Measurements from ENCODE around the gene ZNF638.
A peak's percentile ranks its signal among the peaks of the same experiment; 100 is the strongest.

ZNF638 gene

DNA sequence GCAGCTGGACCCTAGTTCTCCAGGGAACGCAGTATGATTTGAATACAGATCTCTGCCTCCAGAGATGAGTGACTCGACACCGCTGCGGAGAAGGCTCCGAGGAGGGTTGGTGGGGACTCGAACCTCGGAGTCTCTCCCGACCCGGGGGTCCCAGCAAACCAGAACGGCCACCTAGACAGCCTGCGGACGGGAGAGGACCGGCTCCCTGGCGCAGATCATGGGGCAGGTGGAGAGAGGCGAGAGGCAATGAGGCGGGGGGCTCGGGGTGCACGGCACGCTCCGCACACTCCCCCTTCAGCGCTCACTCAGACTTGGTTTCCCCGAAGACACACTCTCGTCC, 134.3 kb downstream of the ZNF638 start:
- DNase-seq (no peak), ATAC-seq (replicated peaks) (no peak)
- no peaks in the 10 kb centered on the region for H3K9me3 Mint-ChIP-seq
- H3K27me3 Mint-ChIP-seq = peaks cover 23 to 40% of the 10 kb centered on the region in 2 donors
- no peak overlapping the region for H3K27ac Mint-ChIP-seq
- H3K36me3 Mint-ChIP-seq (ENCODE audit: insufficient read depth) = no peaks in the 10 kb centered on the region
- H3K4me1 Mint-ChIP-seq (ENCODE audit: low read depth in 2 of 2) = peaks cover 9 to 10% of the 10 kb centered on the region in 2 donors
- H3K4me3 Mint-ChIP-seq = no peak overlapping the region

GRCh38 chr2:71466301-71467179, 135.0 kb downstream of the ZNF638 start:
- no peak for DNase-seq
- H3K27ac Mint-ChIP-seq = no peak overlapping the region
- H3K4me1 Mint-ChIP-seq (ENCODE audit: low read depth in 2 of 2) = peaks cover 8 to 9% of the 10 kb centered on the region in 2 donors
- H3K36me3 Mint-ChIP-seq (ENCODE audit: insufficient read depth) = no peaks in the 10 kb centered on the region
- H3K4me3 Mint-ChIP-seq = peak overlapping the region; percentile 67 to 81
- peaks cover 23 to 34% of the 10 kb centered on the region in 2 donors for H3K27me3 Mint-ChIP-seq
- peak; percentile 43 for ATAC-seq (replicated peaks)
- no peaks in the 10 kb centered on the region for H3K9me3 Mint-ChIP-seq

- H3K4me1 Mint-ChIP-seq (ENCODE audit: low read depth in 2 of 2) = peaks cover 8 to 9% of the 10 kb centered on the region in 2 donors
Observed at GRCh38 chr2:71467180-71467815, 135.7 kb downstream of the ZNF638 start.

GRCh38 chr2:71468279-71469015, 136.9 kb downstream of the ZNF638 start:
- no peak overlapping the region for H3K4me3 Mint-ChIP-seq
- H3K27me3 Mint-ChIP-seq = peaks cover 23 to 45% of the 10 kb centered on the region in 2 donors
- H3K4me1 Mint-ChIP-seq (ENCODE audit: low read depth in 2 of 2) = peaks cover 8 to 9% of the 10 kb centered on the region in 2 donors
- no peak overlapping the region for H3K27ac Mint-ChIP-seq
- no peak for ATAC-seq (replicated peaks)
- no peak for DNase-seq
- no peaks in the 10 kb centered on the region for H3K36me3 Mint-ChIP-seq (ENCODE audit: insufficient read depth)
- no peaks in the 10 kb centered on the region for H3K9me3 Mint-ChIP-seq

More at GRCh38 chr2:71467180-71467815, 135.7 kb downstream of the ZNF638 start:
- DNase-seq (no peak), ATAC-seq (replicated peaks) (peak; percentile 35)
- Mint-ChIP-seq H3K27me3 (peaks cover 23 to 34% of the 10 kb centered on the region in 2 donors), H3K4me3 (peak overlapping the region; percentile 67 to 81), H3K27ac (no peak overlapping the region), H3K9me3 (no peaks in the 10 kb centered on the region), H3K36me3 (ENCODE audit: insufficient read depth) (no peaks in the 10 kb centered on the region)

DNA sequence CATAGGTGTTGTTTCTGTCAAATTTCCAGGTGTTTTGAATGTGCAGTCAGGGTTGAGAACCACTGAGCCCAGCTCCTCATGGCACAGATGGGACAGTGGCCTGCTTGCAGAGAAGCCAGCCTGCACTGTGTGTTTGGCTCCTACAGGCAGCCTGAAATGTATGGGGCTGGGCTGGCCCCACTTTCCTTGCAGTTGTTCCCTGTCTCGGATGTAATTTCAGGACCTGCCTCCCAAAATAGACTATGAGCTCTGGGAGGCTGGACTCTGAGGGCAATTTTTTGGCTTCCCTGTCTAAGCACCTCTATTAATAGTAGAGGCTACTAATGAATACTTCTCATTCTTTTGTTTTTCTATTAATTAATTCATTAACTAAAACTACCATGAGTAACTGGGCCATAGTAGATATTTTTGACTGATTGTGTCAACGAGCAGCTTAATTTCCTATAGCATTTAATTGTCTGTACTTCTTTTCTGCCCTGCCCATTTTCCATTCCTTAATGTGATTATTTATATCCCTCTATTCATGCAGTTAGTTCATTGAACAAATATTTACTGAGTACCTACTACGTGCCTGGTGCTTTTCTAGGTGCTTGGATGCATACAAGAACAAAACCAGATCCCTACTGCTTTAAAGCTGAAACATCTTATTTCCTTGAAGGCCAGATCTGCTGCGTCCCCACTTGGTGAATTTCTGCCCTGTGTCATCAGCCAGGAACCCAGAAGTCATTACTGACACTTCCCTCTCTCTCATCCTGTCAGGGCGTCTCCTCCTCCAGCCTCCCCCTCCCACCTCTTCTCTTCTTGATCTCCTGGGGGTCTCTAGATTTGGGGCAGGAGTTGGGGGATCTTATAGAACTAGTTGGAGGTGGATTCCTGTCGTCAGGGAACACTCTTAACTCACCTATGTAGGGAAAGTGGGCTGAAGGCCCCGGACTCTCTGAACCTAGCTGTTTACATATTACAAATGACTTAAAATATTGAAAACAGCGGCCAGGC, 138.1 kb downstream of the ZNF638 start:
- no peak overlapping the region for H3K4me3 Mint-ChIP-seq
- H3K36me3 Mint-ChIP-seq (ENCODE audit: insufficient read depth) = no peaks in the 10 kb centered on the region
- DNase-seq (no peak), ATAC-seq (replicated peaks) (no peak)
- peaks cover 8 to 9% of the 10 kb centered on the region in 2 donors for H3K4me1 Mint-ChIP-seq (ENCODE audit: low read depth in 2 of 2)
- H3K27ac Mint-ChIP-seq = no peak overlapping the region
- no peaks in the 10 kb centered on the region for H3K9me3 Mint-ChIP-seq
- H3K27me3 Mint-ChIP-seq = peaks cover 23 to 58% of the 10 kb centered on the region in 2 donors

DNA sequence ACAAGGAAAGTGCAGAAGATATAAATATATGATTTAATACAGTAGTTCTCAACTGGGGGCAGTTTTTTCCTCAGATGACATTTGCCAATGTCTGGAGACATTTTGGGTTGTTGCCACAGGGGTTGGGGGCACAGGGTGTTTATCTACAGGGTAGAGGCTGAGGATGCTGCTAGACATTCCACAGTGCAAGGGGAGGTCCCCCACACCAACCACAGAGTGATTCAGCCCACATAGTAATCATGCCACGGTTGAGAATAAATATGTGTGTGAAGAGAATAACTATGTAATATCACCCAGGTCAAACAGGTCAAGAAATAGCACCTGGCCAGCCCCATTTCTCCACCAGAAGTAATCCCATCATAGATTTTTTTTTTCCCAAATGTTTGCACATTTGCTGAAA, 139.7 kb downstream of the ZNF638 start:
- peaks cover 23 to 68% of the 10 kb centered on the region in 2 donors for H3K27me3 Mint-ChIP-seq
- H3K4me1 Mint-ChIP-seq (ENCODE audit: low read depth in 2 of 2) = peaks cover 8 to 9% of the 10 kb centered on the region in 2 donors
- DNase-seq = no peak
- H3K4me3 Mint-ChIP-seq = no peak overlapping the region
- ATAC-seq (replicated peaks) = no peak
- H3K36me3 Mint-ChIP-seq (ENCODE audit: insufficient read depth) = peaks cover 2% of the 10 kb centered on the region
- H3K27ac Mint-ChIP-seq = no peak overlapping the region
- no peaks in the 10 kb centered on the region for H3K9me3 Mint-ChIP-seq

DNA sequence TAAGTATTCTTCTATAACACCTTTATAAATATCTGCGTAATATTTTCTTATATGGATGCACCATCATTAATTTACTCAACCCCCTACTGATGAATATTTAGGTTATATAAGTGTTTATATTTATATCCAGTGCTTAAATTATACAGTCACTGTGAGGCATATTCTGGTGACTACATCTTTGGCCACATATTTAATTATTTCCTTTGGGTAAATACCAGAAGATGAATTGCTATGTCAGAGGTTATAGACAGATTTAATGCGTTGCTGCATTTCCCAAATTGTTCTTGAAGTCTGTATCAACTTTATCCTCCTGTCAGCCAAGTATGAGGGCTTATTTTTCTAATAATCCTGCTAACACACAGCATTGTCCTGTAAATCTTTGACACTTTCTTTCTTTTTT, 140.4 kb downstream of the ZNF638 start:
- ATAC-seq (replicated peaks) (no peak), DNase-seq (no peak)
- Mint-ChIP-seq H3K36me3 (ENCODE audit: insufficient read depth) (peaks cover 2% of the 10 kb centered on the region), H3K27me3 (peaks cover 24 to 64% of the 10 kb centered on the region in 2 donors), H3K27ac (no peak overlapping the region), H3K4me1 (ENCODE audit: low read depth in 2 of 2) (peaks cover 4 to 5% of the 10 kb centered on the region in 2 donors), H3K9me3 (no peaks in the 10 kb centered on the region), H3K4me3 (no peak overlapping the region)

DNA sequence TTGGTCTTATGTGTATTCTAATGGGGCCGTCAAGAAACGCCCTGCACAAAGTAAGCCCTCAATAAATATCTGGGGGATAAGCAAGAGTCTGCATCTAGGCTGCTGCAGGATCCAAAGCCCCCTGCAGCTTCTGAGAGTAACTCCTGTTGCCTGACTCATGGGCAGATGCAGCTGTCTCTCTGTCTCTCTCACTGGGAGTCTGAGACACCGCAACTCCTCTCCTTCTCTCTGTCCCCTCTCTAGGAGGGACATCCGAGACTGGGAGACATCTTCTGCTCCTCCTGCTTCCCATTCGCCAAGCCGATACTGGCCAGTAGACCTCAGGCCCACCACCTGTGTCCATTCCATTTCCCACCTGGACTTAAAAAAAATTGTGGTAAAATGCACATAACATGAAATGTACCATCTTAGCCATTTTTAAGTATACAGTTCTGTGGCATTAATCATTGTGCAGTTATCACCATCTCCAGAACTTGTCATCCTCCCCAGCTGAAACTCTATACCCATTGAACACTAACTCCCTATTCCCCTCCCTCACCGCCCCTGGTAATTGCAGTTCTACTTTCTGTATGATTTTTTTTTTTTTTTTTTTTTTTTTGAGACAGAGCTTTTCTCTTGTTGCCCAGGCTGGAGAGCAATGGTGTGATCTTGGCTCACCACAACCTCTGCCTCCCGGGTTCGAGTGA, 141.9 kb downstream of the ZNF638 start:
- no peaks in the 10 kb centered on the region for H3K4me1 Mint-ChIP-seq (ENCODE audit: low read depth in 2 of 2)

GRCh38 chr2:71474116-71474743, 142.6 kb downstream of the ZNF638 start:
- Mint-ChIP-seq H3K36me3 (ENCODE audit: insufficient read depth) (peaks cover 2% of the 10 kb centered on the region), H3K27ac (no peak overlapping the region), H3K27me3 (peaks cover 17 to 51% of the 10 kb centered on the region in 2 donors), H3K4me3 (no peak overlapping the region), H3K9me3 (no peaks in the 10 kb centered on the region), H3K4me1 (ENCODE audit: low read depth in 2 of 2) (no peaks in the 10 kb centered on the region)
- DNase-seq (no peak), ATAC-seq (replicated peaks) (no peak)

More for the DNA sequence above, 141.9 kb downstream of the ZNF638 start:
- ATAC-seq (replicated peaks) = no peak
- Mint-ChIP-seq H3K36me3 (ENCODE audit: insufficient read depth) (peaks cover 2% of the 10 kb centered on the region), H3K27ac (no peak overlapping the region), H3K9me3 (no peaks in the 10 kb centered on the region), H3K4me3 (no peak overlapping the region), H3K27me3 (peaks cover 18 to 51% of the 10 kb centered on the region in 2 donors)
- no peak for DNase-seq

- DNase-seq (no peak), ATAC-seq (replicated peaks) (no peak)
- Mint-ChIP-seq H3K4me1 (ENCODE audit: low read depth in 2 of 2) (no peaks in the 10 kb centered on the region), H3K27me3 (peaks cover 20 to 51% of the 10 kb centered on the region in 2 donors), H3K27ac (no peak overlapping the region), H3K36me3 (ENCODE audit: insufficient read depth) (peaks cover 2% of the 10 kb centered on the region), H3K4me3 (no peak overlapping the region), H3K9me3 (no peaks in the 10 kb centered on the region)
Observed at GRCh38 chr2:71474744-71475397, 143.3 kb downstream of the ZNF638 start.

- Mint-ChIP-seq H3K27ac (no peak overlapping the region), H3K4me1 (ENCODE audit: low read depth in 2 of 2) (no peaks in the 10 kb centered on the region), H3K4me3 (no peak overlapping the region), H3K27me3 (peaks cover 16 to 67% of the 10 kb centered on the region in 2 donors), H3K9me3 (no peaks in the 10 kb centered on the region), H3K36me3 (ENCODE audit: insufficient read depth) (peaks cover 2% of the 10 kb centered on the region)
- ATAC-seq (replicated peaks) = no peak
- DNase-seq = no peak
Observed at GRCh38 chr2:71476495-71476894, 144.9 kb downstream of the ZNF638 start.
